HCT116 (cell line): ENCODE measurements around the gene FRRS1L. TPM values are rescaled to one million over a fixed set of nuclear protein-coding genes. Genes with fewer than 3 reads are reported as not detected.
A peak's percentile ranks its signal among the peaks of the same experiment; 100 is the strongest.

Source experiments
- ATAC-seq: fragments of 200-7000 bp; cut with Tn5 transposase; 2 replicates; pipeline ENCODE4 v1.9.1; 2020; ENCODE audit warnings: mild to moderate bottlenecking, moderate library complexity
- BruUV-seq: library from RNA; stranded (reverse); fragments of 400-500 nt; replicated peaks from 2 replicates; lab custom pipeline; 2021; lab: Mats Ljungman, UMichigan
- CTCF ChIA-PET: fragments of 300-600 bp; sonication (Branson Sonifier 250); formaldehyde crosslinking; loops from one replicate; lab custom pipeline; 2021; ENCODE audit warnings: antibody characterized with exemption; lab: Charles Lee
- POLR2A ChIA-PET: fragments of 300-600, 350-600 bp; sonication (Branson Sonifier 250); formaldehyde crosslinking; loops from one replicate; lab custom pipeline; 2021; ENCODE audit warnings: antibody characterized with exemption; lab: Charles Lee
- RAD21 ChIA-PET, 2 experiments: fragments of 300-600 bp; sonication (Branson Sonifier 250); formaldehyde crosslinking; loops; one replicate each; lab custom pipeline; 2023; ENCODE audit warnings: low total read pairs in 2 of 2; ENCODE audit not compliant: uncharacterized antibody in 2 of 2, unreplicated experiment in 2 of 2, low non-redundant PET in 1 of 2; lab: Charles Lee
- DNase-seq: peaks from one replicate; pipeline ENCODE4 v3.0.0-alpha.2; 2010; ENCODE audit warnings: low read depth, low spot score
- H2AFZ ChIP-seq: fragments of 200-600 bp; shearing (Covaris generic), sonication (generic); 2 replicates; pipeline ENCODE4 v1.6.1; 2017; ENCODE audit warnings: low read depth, mixed run types, mixed read lengths, antibody characterized with exemption, low read length; ENCODE audit not compliant: poor library complexity, severe bottlenecking
- H3K27ac ChIP-seq: 2 replicates; pipeline ENCODE4 v1.5.1; 2012; ENCODE audit warnings: low read depth, low read length
- H3K27me3 ChIP-seq: fragments of 200-600 bp; sonication (generic); 2 replicates; pipeline ENCODE4 v1.6.1; 2016; ENCODE audit warnings: mixed run types, low read length, mixed read lengths; ENCODE audit not compliant: insufficient read depth
- H3K36me3 ChIP-seq, 2 experiments: fragments of 200-500 bp in 1 of 2; fragments of 200-600 bp in 1 of 2; sonication (Bioruptor generic) in 1 of 2; sonication (generic) in 1 of 2; 2 replicates each; pipeline versions ENCODE4 v1.5.1 to v1.6.1; 2014 to 2016; ENCODE audit warnings: low read length in 2 of 2, inconsistent platforms in 1 of 2, mixed read lengths in 1 of 2, mixed run types in 1 of 2; ENCODE audit not compliant: insufficient read depth in 2 of 2, control insufficient read depth in 1 of 2
- H3K4me1 ChIP-seq, 2 experiments: fragments of 200-600 bp in 1 of 2; sonication (generic) in 1 of 2; 2 replicates each; pipeline versions ENCODE4 v1.5.1 to v1.6.1; 2012 to 2017; ENCODE audit warnings: low read length in 2 of 2, inconsistent platforms in 1 of 2, mild to moderate bottlenecking in 1 of 2, mixed read lengths in 1 of 2, mixed run types in 1 of 2, moderate library complexity in 1 of 2; ENCODE audit not compliant: insufficient read depth in 2 of 2, control insufficient read depth in 1 of 2
- H3K4me2 ChIP-seq: fragments of 200-600 bp; sonication (generic); 2 replicates; pipeline ENCODE4 v1.6.1; 2017; ENCODE audit warnings: mixed run types, low read length, mixed read lengths
- H3K4me3 ChIP-seq, 2 experiments: fragments of 200-600 bp in 1 of 2; sonication (generic) in 1 of 2; replicated peaks in 1 of 2; 2 replicates each; pipeline ENCODE4 v1.5.1; 2011 to 2016; ENCODE audit warnings: low read length in 2 of 2, control low read depth in 1 of 2, low read depth in 1 of 2, mild to moderate bottlenecking in 1 of 2, mixed read lengths in 1 of 2, mixed run types in 1 of 2
- H3K79me2 ChIP-seq: fragments of 200-600 bp; sonication (generic); 2 replicates; pipeline ENCODE4 v1.6.1; 2017; ENCODE audit warnings: mild to moderate bottlenecking, mixed run types, low read length, moderate library complexity, mixed read lengths; ENCODE audit not compliant: insufficient read depth
- H3K9ac ChIP-seq: fragments of 200-600 bp; sonication (generic); 2 replicates; pipeline ENCODE4 v1.6.1; 2016; ENCODE audit warnings: low read length, mixed read lengths
- H3K9me2 ChIP-seq: fragments of 200-600 bp; sonication (generic), shearing (Covaris generic); 2 replicates; pipeline ENCODE4 v1.6.1; 2017; ENCODE audit warnings: mixed run types, mild to moderate bottlenecking, moderate library complexity; ENCODE audit not compliant: insufficient read depth
- H3K9me3 ChIP-seq, 2 experiments: fragments of 200-500 bp in 1 of 2; fragments of 200-600 bp in 1 of 2; sonication (Bioruptor generic) in 1 of 2; sonication (generic) in 1 of 2; 2 replicates each; pipeline ENCODE4 v1.6.1; 2014 to 2017; ENCODE audit warnings: low read length in 2 of 2, mixed read lengths in 2 of 2, inconsistent platforms in 1 of 2, low read depth in 1 of 2, mild to moderate bottlenecking in 1 of 2, mixed run types in 1 of 2, moderate library complexity in 1 of 2; ENCODE audit not compliant: control insufficient read depth in 1 of 2, insufficient read depth in 1 of 2
- H4K20me1 ChIP-seq: fragments of 200-600 bp; sonication (generic), shearing (Covaris generic); 2 replicates; pipeline ENCODE4 v1.6.1; 2017; ENCODE audit warnings: mixed run types, mild to moderate bottlenecking, moderate library complexity; ENCODE audit not compliant: insufficient read depth
- ATF3 ChIP-seq: IDR thresholded peaks from 2 replicates; pipeline ENCODE4 v1.6.1; 2012
- CBX3 ChIP-seq: IDR thresholded peaks from 2 replicates; pipeline ENCODE4 v1.6.1; 2012; ENCODE audit warnings: low read depth
- CTCF ChIP-seq, 3 experiments: fragments of 200-600 bp in 1 of 3; sonication (generic) in 1 of 3; IDR thresholded peaks in 2 of 3; conservative IDR thresholded peaks in 1 of 3; 2 replicates each; pipeline ENCODE4 v1.5.1; 2012 to 2017; ENCODE audit warnings: low read depth in 2 of 3, low read length in 2 of 3, antibody characterized with exemption in 1 of 3, borderline replicate concordance in 1 of 3, control low read depth in 1 of 3, mild to moderate bottlenecking in 1 of 3, mixed read lengths in 1 of 3, mixed run types in 1 of 3, moderate library complexity in 1 of 3; ENCODE audit not compliant: insufficient read depth in 1 of 3
- EGR1 ChIP-seq: IDR thresholded peaks from 2 replicates; pipeline ENCODE4 v1.6.1; 2012; ENCODE audit warnings: low read depth
- EZH2 ChIP-seq: fragments of 200-600 bp; sonication (generic); IDR thresholded peaks from 2 replicates; pipeline ENCODE4 v1.6.1; 2017; ENCODE audit warnings: antibody characterized with exemption, mixed run types
- FOSL1 ChIP-seq: IDR thresholded peaks from 2 replicates; pipeline ENCODE4 v1.6.1; 2012; ENCODE audit warnings: low read depth
- MAX ChIP-seq: IDR thresholded peaks from 2 replicates; pipeline ENCODE4 v1.6.1; 2012
- REST ChIP-seq: IDR thresholded peaks from 2 replicates; pipeline ENCODE4 v1.6.1; 2012; ENCODE audit warnings: low read depth
- SP1 ChIP-seq: IDR thresholded peaks from 2 replicates; pipeline ENCODE4 v1.6.1; 2012; ENCODE audit warnings: low read depth
- TCF7L2 ChIP-seq: IDR thresholded peaks from 2 replicates; pipeline ENCODE4 v1.7.0; 2011; ENCODE audit warnings: borderline replicate concordance, inconsistent platforms; ENCODE audit not compliant: insufficient read depth, insufficient read length; ENCODE audit errors: extremely low read depth
- YY1 ChIP-seq: IDR thresholded peaks from 2 replicates; pipeline ENCODE4 v1.6.1; 2011; ENCODE audit warnings: low read length, low read depth, moderate library complexity, mild to moderate bottlenecking; ENCODE audit not compliant: insufficient replicate concordance; ENCODE audit errors: extremely low read depth
- ZNF274 ChIP-seq: fragments of 200-500 bp; sonication (Bioruptor generic); IDR thresholded peaks from 2 replicates; pipeline ENCODE4 v1.6.1; 2014; ENCODE audit warnings: mild to moderate bottlenecking, low read depth, low read length, inconsistent platforms
- intact Hi-C: fragments of 100-400 bp; cut with micrococcal nuclease; formaldehyde crosslinking; loops from 2 replicates; pipeline ENCODE4 v1.10.0; 2022
- total RNA-seq: library from RNA; stranded (reverse); gene quantifications from one replicate; pipeline ENCODE4 v1.2.1, GENCODE V29; 2021; ENCODE audit not compliant: unreplicated experiment

FRRS1L gene
- total RNA-seq, 1 experiment from 2014 or later = not detected

DNA sequence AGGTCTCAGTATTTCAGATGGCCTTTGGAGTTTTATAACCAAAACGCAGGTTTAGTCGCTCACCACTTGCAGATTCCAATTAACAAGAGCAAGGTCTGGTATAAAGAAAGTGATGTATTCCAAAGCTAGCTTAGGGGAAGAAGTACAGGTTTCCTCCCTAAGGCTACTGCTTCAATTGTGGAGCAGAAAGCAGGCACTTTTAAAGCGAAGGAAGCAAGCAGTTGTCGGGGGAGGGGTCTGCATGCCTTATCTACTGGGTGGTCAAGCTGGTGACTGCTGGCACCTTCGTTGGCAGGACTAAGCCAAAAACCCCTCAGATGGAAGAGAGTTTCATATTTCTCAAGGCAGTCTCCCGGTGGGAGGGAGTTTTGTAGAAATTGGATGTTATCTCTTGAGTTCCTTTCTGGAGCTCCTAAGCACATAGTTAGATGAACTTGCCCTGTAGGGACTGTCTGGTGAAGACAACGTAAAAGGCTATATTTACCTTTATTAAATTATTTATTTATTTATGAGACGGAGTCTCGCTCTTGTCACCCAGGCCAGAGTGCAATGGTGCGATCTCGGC, 45.7 kb downstream of the FRRS1L start:
- Histone ChIP-seq H3K4me1 (peaks cover 15 to 27% of the 10 kb centered on the region in 2 experiments), H3K9me2 (no peaks in the 10 kb centered on the region), H3K36me3 (no peaks in the 10 kb centered on the region), H3K27me3 (no peaks in the 10 kb centered on the region), H3K4me3 (no peak overlapping the region), H3K79me2 (peaks cover 34% of the 10 kb centered on the region), H3K9ac (peak overlapping the region; percentile 92; the same call in 1 of the 2 replicates), H3K4me2 (0 out of 2 replicates have a peak overlapping the region, but pooled peaks have one; percentile 95), H3K27ac (no peak overlapping the region), H3K9me3 (no peaks in the 10 kb centered on the region), H4K20me1 (peaks cover 8% of the 10 kb centered on the region; the same call in 1 of the 2 replicates), H2AFZ (peak overlapping the region; percentile 94)
- ChIA-PET CTCF (no interaction called here), POLR2A (no interaction called here), RAD21 (no interaction called here)
- DNase-seq (no peak), ATAC-seq (no peak)
- BruUV-seq = no TSS peak
- intact Hi-C loops = no loop called here
- TF ChIP-seq MAX (no peak), EZH2 (no peak), ATF3 (no peak), TCF7L2 (no peak), CTCF (IDR thresholded peaks at IDR 0.05 in 2 of 3, conservative IDR thresholded peaks at IDR 0.05 in 1 of 3; ENCODE audit: borderline replicate concordance in 1 of 3, insufficient read depth in 1 of 3, low read depth in 2 of 3, low read length in 2 of 3) (no peak), YY1 (no peak), REST (no peak), EGR1 (no peak), FOSL1 (no peak), ZNF274 (no peak), CBX3 (no peak), SP1 (no peak)
